Measurements from ENCODE around the gene DDHD1.
A peak's percentile ranks its signal among the peaks of the same experiment; 100 is the strongest.

The DDHD1 gene

GRCh38 chr14:53064475-53064874, 88.6 kb downstream of the DDHD1 start:
- Histone ChIP-seq H3K4me2 (ENCODE audit: low read length) (no peak overlapping the region), H2AFZ (ENCODE audit: low read depth, low read length) (no peak overlapping the region), H3K36me3 (replicated peaks; ENCODE audit: low read depth, low read length) (peaks cover 7% of the 10 kb centered on the region), H3K79me2 (ENCODE audit: low read length) (no peaks in the 10 kb centered on the region), H3K27ac (ENCODE audit: low read length) (no peak overlapping the region), H3K9me3 (ENCODE audit: insufficient read depth, low read length) (no peaks in the 10 kb centered on the region), H3K4me1 (ENCODE audit: low read length) (no peaks in the 10 kb centered on the region), H3K27me3 (ENCODE audit: low read depth, low read length) (no peaks in the 10 kb centered on the region), H3K9ac (ENCODE audit: low read length) (no peak overlapping the region), H4K20me1 (ENCODE audit: insufficient read depth, low read length) (no peaks in the 10 kb centered on the region), H3K4me3 (ENCODE audit: low read length) (no peak overlapping the region)
- no peak for TF ChIP-seq CTCF (IDR thresholded peaks at IDR 0.05; ENCODE audit: low read depth, low read length)
- no peak for TF ChIP-seq EZH2phosphoT487 (IDR thresholded peaks at IDR 0.05; ENCODE audit: low read depth)

DNA sequence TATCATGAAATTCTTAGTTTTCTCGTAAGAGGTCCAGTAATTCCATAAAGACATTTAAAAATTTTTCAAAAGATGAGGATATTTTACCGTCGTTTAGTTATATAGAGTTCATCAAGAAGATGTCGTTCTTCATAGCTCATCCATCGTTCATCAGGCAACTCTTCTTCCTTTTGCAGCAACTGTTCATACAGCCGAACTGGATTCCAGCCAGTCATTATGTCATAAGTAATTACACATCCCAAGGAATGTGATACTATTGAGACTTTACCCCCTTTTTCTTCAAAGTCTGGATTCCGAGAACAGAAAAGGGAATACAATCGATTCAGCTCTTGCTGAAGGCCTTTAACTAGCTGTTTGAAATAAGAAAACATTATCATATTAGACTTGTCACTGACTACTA, 90.3 kb downstream of the DDHD1 start:
- no peak overlapping the region for H3K4me3 ChIP-seq (ENCODE audit: low read length)
- TF ChIP-seq EZH2phosphoT487 (IDR thresholded peaks at IDR 0.05; ENCODE audit: low read depth) (no peak), CTCF (IDR thresholded peaks at IDR 0.05; ENCODE audit: low read depth, low read length) (no peak)
- H3K9me3 ChIP-seq (ENCODE audit: insufficient read depth, low read length): no peaks in the 10 kb centered on the region
- H2AFZ ChIP-seq (ENCODE audit: low read depth, low read length): no peak overlapping the region
- H3K4me1 ChIP-seq (ENCODE audit: low read length): no peaks in the 10 kb centered on the region
- H3K4me2 ChIP-seq (ENCODE audit: low read length): no peak overlapping the region
- no peak overlapping the region for H3K27ac ChIP-seq (ENCODE audit: low read length)
- no peaks in the 10 kb centered on the region for H3K79me2 ChIP-seq (ENCODE audit: low read length)
- no peaks in the 10 kb centered on the region for H4K20me1 ChIP-seq (ENCODE audit: insufficient read depth, low read length)
- peaks cover 5% of the 10 kb centered on the region for H3K36me3 ChIP-seq (replicated peaks; ENCODE audit: low read depth, low read length)
- no peak overlapping the region for H3K9ac ChIP-seq (ENCODE audit: low read length)
- no peaks in the 10 kb centered on the region for H3K27me3 ChIP-seq (ENCODE audit: low read depth, low read length)

DNA sequence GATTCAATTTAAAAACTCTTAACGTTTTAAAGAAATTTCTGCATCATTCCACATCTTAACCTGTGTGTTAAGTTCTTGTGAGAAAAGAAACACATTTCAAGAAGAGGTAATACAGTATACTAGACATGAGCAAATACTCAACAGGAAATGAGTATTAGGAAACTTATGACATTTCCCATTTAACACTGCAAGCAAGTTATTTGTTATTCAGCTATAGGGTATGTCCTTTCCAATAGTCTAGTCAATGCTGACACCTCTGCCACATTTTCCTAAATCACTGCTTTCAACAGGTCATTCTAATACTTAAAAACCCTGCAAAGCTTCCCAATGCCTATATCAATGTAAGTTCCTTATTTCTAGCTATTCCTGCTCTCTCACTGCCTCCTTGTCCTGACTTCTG, 93.1 kb downstream of the DDHD1 start:
- Histone ChIP-seq H3K4me2 (ENCODE audit: low read length) (no peak overlapping the region), H3K79me2 (ENCODE audit: low read length) (no peaks in the 10 kb centered on the region), H3K27ac (ENCODE audit: low read length) (no peak overlapping the region), H3K4me1 (ENCODE audit: low read length) (peaks cover 11% of the 10 kb centered on the region), H3K4me3 (ENCODE audit: low read length) (no peak overlapping the region), H3K27me3 (ENCODE audit: low read depth, low read length) (no peaks in the 10 kb centered on the region), H3K9me3 (ENCODE audit: insufficient read depth, low read length) (no peaks in the 10 kb centered on the region), H2AFZ (ENCODE audit: low read depth, low read length) (no peak overlapping the region), H3K36me3 (replicated peaks; ENCODE audit: low read depth, low read length) (peaks cover 5% of the 10 kb centered on the region), H3K9ac (ENCODE audit: low read length) (no peak overlapping the region), H4K20me1 (ENCODE audit: insufficient read depth, low read length) (no peaks in the 10 kb centered on the region)
- TF ChIP-seq EZH2phosphoT487 (IDR thresholded peaks at IDR 0.05; ENCODE audit: low read depth) (no peak), CTCF (IDR thresholded peaks at IDR 0.05; ENCODE audit: low read depth, low read length) (no peak)

DNA sequence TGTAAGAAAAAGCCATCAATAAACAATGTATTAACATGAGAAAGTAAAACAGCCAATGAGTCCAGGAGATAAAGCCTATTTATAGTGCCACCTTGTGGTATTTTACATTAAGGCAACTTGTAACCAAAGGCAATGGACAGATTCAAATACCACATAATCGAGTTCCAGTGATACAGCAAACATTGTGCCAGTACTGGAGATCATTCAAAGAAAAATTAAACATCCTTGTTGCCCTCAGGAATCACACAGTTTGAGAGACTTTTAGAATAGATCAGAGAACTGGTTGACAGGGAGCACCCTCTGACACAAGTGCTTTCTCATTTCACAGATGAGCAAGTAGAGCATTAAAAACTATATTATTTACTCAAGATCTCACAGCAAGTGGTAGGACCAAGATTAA, 98.1 kb downstream of the DDHD1 start:
- H3K9ac ChIP-seq (ENCODE audit: low read length): no peak overlapping the region

More for the DNA sequence above, 98.1 kb downstream of the DDHD1 start:
- no peaks in the 10 kb centered on the region for H3K9me3 ChIP-seq (ENCODE audit: insufficient read depth, low read length)
- H3K4me2 ChIP-seq (ENCODE audit: low read length): no peak overlapping the region
- no peak overlapping the region for H3K4me3 ChIP-seq (ENCODE audit: low read length)
- no peak for TF ChIP-seq EZH2phosphoT487 (IDR thresholded peaks at IDR 0.05; ENCODE audit: low read depth)
- TF ChIP-seq CTCF (IDR thresholded peaks at IDR 0.05; ENCODE audit: low read depth, low read length): peak; percentile 75
- no peaks in the 10 kb centered on the region for H3K79me2 ChIP-seq (ENCODE audit: low read length)
- peaks cover 18% of the 10 kb centered on the region for H3K36me3 ChIP-seq (replicated peaks; ENCODE audit: low read depth, low read length)
- H2AFZ ChIP-seq (ENCODE audit: low read depth, low read length): no peak overlapping the region
- H4K20me1 ChIP-seq (ENCODE audit: insufficient read depth, low read length): no peaks in the 10 kb centered on the region
- no peaks in the 10 kb centered on the region for H3K27me3 ChIP-seq (ENCODE audit: low read depth, low read length)
- peaks cover 11% of the 10 kb centered on the region for H3K4me1 ChIP-seq (ENCODE audit: low read length)
- no peak overlapping the region for H3K27ac ChIP-seq (ENCODE audit: low read length)

Measured in OCI-LY3 (cell line).